Mononuclear cell (primary cell): ENCODE measurements around the gene C5orf63. TPM values are rescaled to one million over a fixed set of nuclear protein-coding genes. Genes with fewer than 3 reads are reported as not detected.
"Not testable (repeated sequence)": the region's sequence is repeated elsewhere in the genome, so short reads cannot be mapped to it uniquely, and the experiment has no call there.

Source experiments
- H3K27me3 ChIP-seq: 2 replicates; pipeline ENCODE4 v1.6.0; 2011; ENCODE audit warnings: low read length, control low read depth; ENCODE audit not compliant: insufficient read depth
- H3K4me1 ChIP-seq: 2 replicates; pipeline ENCODE4 v1.5.1; 2011; ENCODE audit warnings: mild to moderate bottlenecking, low read length, control low read depth; ENCODE audit not compliant: insufficient read depth
- H3K4me3 ChIP-seq: 2 replicates; pipeline ENCODE4 v1.5.1; 2011; ENCODE audit warnings: mild to moderate bottlenecking, low read length, moderate library complexity
- H3K9me3 ChIP-seq: 2 replicates; pipeline ENCODE4 v1.5.1; 2011; ENCODE audit warnings: low read depth, mild to moderate bottlenecking, control low read depth, low read length
- total RNA-seq: library from RNA; depleted of rRNA; stranded (reverse); fragments of >200 nt; gene quantifications from one replicate; pipeline ENCODE4 v1.2.3, GENCODE V29; 2012

The C5orf63 gene
- 0.94 TPM for total RNA-seq

GRCh38 chr5:127072861-127073846, at the start of gene C5orf63:
Gene C5orf63, minus strand, starts transcription at chr5:127073502. Its CDS starts 14,507 bp downstream, at chr5:127058995.
- Histone ChIP-seq H3K4me3 (peak within 1 kb of the TSS; percentile 51), H3K9me3 (no peaks in the 10 kb centered on the region), H3K27me3 (no peaks in the 10 kb centered on the region), H3K4me1 (peaks cover 6% of the 10 kb centered on the region)

GRCh38 chr5:127112347-127112864, 39.1 kb upstream of the C5orf63 start:
- Histone ChIP-seq H3K4me1 (no peaks in the 10 kb centered on the region), H3K9me3 (no peaks in the 10 kb centered on the region), H3K4me3 (no peak overlapping the region), H3K27me3 (no peaks in the 10 kb centered on the region)

GRCh38 chr5:127111112-127111511, 37.8 kb upstream of the C5orf63 start:
- no peaks in the 10 kb centered on the region for H3K4me1 ChIP-seq
- no peak overlapping the region for H3K4me3 ChIP-seq
- H3K27me3 ChIP-seq = no peaks in the 10 kb centered on the region
- no peaks in the 10 kb centered on the region for H3K9me3 ChIP-seq

GRCh38 chr5:127108624-127109260, 35.4 kb upstream of the C5orf63 start:
- H3K4me1 ChIP-seq, H3K9me3 ChIP-seq, H3K4me3 ChIP-seq, H3K27me3 ChIP-seq: not testable (repeated sequence)

- Histone ChIP-seq H3K4me3 (no peak overlapping the region), H3K4me1 (no peaks in the 10 kb centered on the region), H3K27me3 (no peaks in the 10 kb centered on the region), H3K9me3 (no peaks in the 10 kb centered on the region)
These were observed 28.6 kb upstream of the C5orf63 start for GRCh38 chr5:127101935-127102334.

GRCh38 chr5:127101533-127101932, 28.2 kb upstream of the C5orf63 start:
- Histone ChIP-seq H3K4me1 (no peaks in the 10 kb centered on the region), H3K9me3 (no peaks in the 10 kb centered on the region), H3K4me3 (no peak overlapping the region), H3K27me3 (no peaks in the 10 kb centered on the region)

- Histone ChIP-seq H3K4me3 (no peak overlapping the region), H3K4me1 (no peaks in the 10 kb centered on the region), H3K27me3 (no peaks in the 10 kb centered on the region), H3K9me3 (no peaks in the 10 kb centered on the region)
These were observed 24.9 kb upstream of the C5orf63 start for GRCh38 chr5:127098241-127098640.

- H3K27me3 ChIP-seq = no peaks in the 10 kb centered on the region
- no peaks in the 10 kb centered on the region for H3K9me3 ChIP-seq
- H3K4me1 ChIP-seq = no peaks in the 10 kb centered on the region
- no peak overlapping the region for H3K4me3 ChIP-seq
These were observed 24.0 kb upstream of the C5orf63 start for GRCh38 chr5:127097278-127097677.

- no peak overlapping the region for H3K4me3 ChIP-seq
- H3K4me1 ChIP-seq = no peaks in the 10 kb centered on the region
- no peaks in the 10 kb centered on the region for H3K9me3 ChIP-seq
- H3K27me3 ChIP-seq = no peaks in the 10 kb centered on the region
These were observed 23.2 kb upstream of the C5orf63 start for GRCh38 chr5:127096328-127096993.

- Histone ChIP-seq H3K9me3 (no peaks in the 10 kb centered on the region), H3K4me1 (no peaks in the 10 kb centered on the region), H3K4me3 (no peak overlapping the region), H3K27me3 (no peaks in the 10 kb centered on the region)
These were observed 21.0 kb upstream of the C5orf63 start for GRCh38 chr5:127094161-127094814.

- H3K4me1 ChIP-seq = no peaks in the 10 kb centered on the region
- H3K27me3 ChIP-seq = no peaks in the 10 kb centered on the region
- H3K9me3 ChIP-seq = no peaks in the 10 kb centered on the region
- H3K4me3 ChIP-seq = no peak overlapping the region
These were observed 19.4 kb upstream of the C5orf63 start for GRCh38 chr5:127092690-127093089.

GRCh38 chr5:127089191-127089590, 15.9 kb upstream of the C5orf63 start:
- no peaks in the 10 kb centered on the region for H3K4me1 ChIP-seq
- no peaks in the 10 kb centered on the region for H3K9me3 ChIP-seq
- no peaks in the 10 kb centered on the region for H3K27me3 ChIP-seq
- no peak overlapping the region for H3K4me3 ChIP-seq

- Histone ChIP-seq H3K4me1 (no peaks in the 10 kb centered on the region), H3K4me3 (no peak overlapping the region), H3K27me3 (no peaks in the 10 kb centered on the region), H3K9me3 (no peaks in the 10 kb centered on the region)
These were observed 14.9 kb upstream of the C5orf63 start for GRCh38 chr5:127088251-127088650.

GRCh38 chr5:127086589-127086988, 13.3 kb upstream of the C5orf63 start:
- H3K4me1 ChIP-seq = no peaks in the 10 kb centered on the region
- no peak overlapping the region for H3K4me3 ChIP-seq
- no peaks in the 10 kb centered on the region for H3K9me3 ChIP-seq
- no peaks in the 10 kb centered on the region for H3K27me3 ChIP-seq
